Stimulated activated naive CD8-positive, alpha-beta T cell treated with anti-CD3 and anti-CD28 coated beads, Interleukin-15, Interleukin-2, amounts not matched to agents 100 ng/mL and 50 ng/mL, for 24 hours (primary cell): ENCODE data around the gene ARHGEF17.

Experiments
- H3K27ac Mint-ChIP-seq: one replicate; pipeline ENCODE4 v1.8.0; 2021; ENCODE audit warnings: mild to moderate bottlenecking, mixed read lengths
- H3K27me3 Mint-ChIP-seq: one replicate; pipeline ENCODE4 v1.8.0; 2021; ENCODE audit warnings: mixed read lengths
- H3K36me3 Mint-ChIP-seq: one replicate; pipeline ENCODE4 v1.8.0; 2021; ENCODE audit warnings: low read depth, mixed read lengths
- H3K4me1 Mint-ChIP-seq: one replicate; pipeline ENCODE4 v1.8.0; 2021; ENCODE audit warnings: low read depth, mixed read lengths
- H3K4me3 Mint-ChIP-seq: one replicate; pipeline ENCODE4 v1.8.0; 2021; ENCODE audit warnings: mild to moderate bottlenecking, mixed read lengths
- H3K9me3 Mint-ChIP-seq: one replicate; pipeline ENCODE4 v1.8.0; 2021; ENCODE audit warnings: mixed read lengths

Gene ARHGEF17

GRCh38 chr11:73375830-73376159 is 67.7 kb downstream of the ARHGEF17 start:
- Mint-ChIP-seq H3K27ac (peak overlapping the region; percentile 72), H3K4me3 (peak overlapping the region; percentile 100), H3K27me3 (no peaks in the 10 kb centered on the region), H3K36me3 (peaks cover 18% of the 10 kb centered on the region), H3K9me3 (no peaks in the 10 kb centered on the region), H3K4me1 (peaks cover 54% of the 10 kb centered on the region)

GRCh38 chr11:73376160-73376802 is 68.2 kb downstream of the ARHGEF17 start, which contains the start of gene RELT:
TSS of gene RELT (plus strand) at chr11:73376399. CDS start at chr11:73389137, 12,738 bp downstream.
- H3K4me1 Mint-ChIP-seq: peaks cover 59% of the 10 kb centered on the region

GRCh38 chr11:73376803-73377629 is 68.9 kb downstream of the ARHGEF17 start:
- no peaks in the 10 kb centered on the region for H3K9me3 Mint-ChIP-seq
- peak overlapping the region; percentile 99 for H3K27ac Mint-ChIP-seq
- H3K36me3 Mint-ChIP-seq: peaks cover 18% of the 10 kb centered on the region
- no peaks in the 10 kb centered on the region for H3K27me3 Mint-ChIP-seq
- H3K4me1 Mint-ChIP-seq: peaks cover 59% of the 10 kb centered on the region
- H3K4me3 Mint-ChIP-seq: peak overlapping the region; percentile 100

More at GRCh38 chr11:73376160-73376802, 68.2 kb downstream of the ARHGEF17 start, which contains the start of gene RELT:
- peak within 1 kb of the TSS; percentile 100 for H3K4me3 Mint-ChIP-seq
- no peaks in the 10 kb centered on the region for H3K27me3 Mint-ChIP-seq
- peaks cover 18% of the 10 kb centered on the region for H3K36me3 Mint-ChIP-seq
- H3K9me3 Mint-ChIP-seq: no peaks in the 10 kb centered on the region
- peak within 1 kb of the TSS; percentile 99 for H3K27ac Mint-ChIP-seq

GRCh38 chr11:73379189-73379880 is 71.3 kb downstream of the ARHGEF17 start:
- Mint-ChIP-seq H3K36me3 (peaks cover 18% of the 10 kb centered on the region), H3K27me3 (no peaks in the 10 kb centered on the region), H3K27ac (peak overlapping the region; percentile 67), H3K4me3 (peak overlapping the region; percentile 28), H3K9me3 (no peaks in the 10 kb centered on the region), H3K4me1 (peaks cover 78% of the 10 kb centered on the region)

GRCh38 chr11:73380331-73380730 is 72.3 kb downstream of the ARHGEF17 start:
- H3K27me3 Mint-ChIP-seq: no peaks in the 10 kb centered on the region
- peaks cover 18% of the 10 kb centered on the region for H3K36me3 Mint-ChIP-seq
- H3K4me1 Mint-ChIP-seq: peaks cover 85% of the 10 kb centered on the region
- no peaks in the 10 kb centered on the region for H3K9me3 Mint-ChIP-seq
- no peak overlapping the region for H3K27ac Mint-ChIP-seq
- no peak overlapping the region for H3K4me3 Mint-ChIP-seq

GRCh38 chr11:73380897-73381410 is 72.9 kb downstream of the ARHGEF17 start:
- no peaks in the 10 kb centered on the region for H3K27me3 Mint-ChIP-seq
- peaks cover 18% of the 10 kb centered on the region for H3K36me3 Mint-ChIP-seq

GRCh38 chr11:73381589-73381988 is 73.5 kb downstream of the ARHGEF17 start:
- H3K27me3 Mint-ChIP-seq: no peaks in the 10 kb centered on the region

More at GRCh38 chr11:73380897-73381410, 72.9 kb downstream of the ARHGEF17 start:
- Mint-ChIP-seq H3K27ac (no peak overlapping the region), H3K4me1 (peaks cover 85% of the 10 kb centered on the region), H3K4me3 (no peak overlapping the region), H3K9me3 (no peaks in the 10 kb centered on the region)

GRCh38 chr11:73382183-73382582 is 74.1 kb downstream of the ARHGEF17 start:
- H3K4me1 Mint-ChIP-seq: peaks cover 93% of the 10 kb centered on the region
- H3K9me3 Mint-ChIP-seq: no peaks in the 10 kb centered on the region
- H3K27ac Mint-ChIP-seq: peak overlapping the region; percentile 33
- H3K4me3 Mint-ChIP-seq: peak overlapping the region; percentile 10
- H3K27me3 Mint-ChIP-seq: no peaks in the 10 kb centered on the region
- peaks cover 15% of the 10 kb centered on the region for H3K36me3 Mint-ChIP-seq

More at GRCh38 chr11:73381589-73381988, 73.5 kb downstream of the ARHGEF17 start:
- no peak overlapping the region for H3K27ac Mint-ChIP-seq
- H3K9me3 Mint-ChIP-seq: no peaks in the 10 kb centered on the region
- H3K4me1 Mint-ChIP-seq: peaks cover 91% of the 10 kb centered on the region
- peaks cover 18% of the 10 kb centered on the region for H3K36me3 Mint-ChIP-seq
- H3K4me3 Mint-ChIP-seq: no peak overlapping the region

- Mint-ChIP-seq H3K27me3 (no peaks in the 10 kb centered on the region), H3K9me3 (no peaks in the 10 kb centered on the region), H3K4me3 (no peak overlapping the region), H3K36me3 (peaks cover 12% of the 10 kb centered on the region), H3K27ac (no peak overlapping the region), H3K4me1 (peaks cover 95% of the 10 kb centered on the region)
Measured at GRCh38 chr11:73382747-73383146, 74.7 kb downstream of the ARHGEF17 start.

- H3K4me1 Mint-ChIP-seq: peaks cover 95% of the 10 kb centered on the region
- no peak overlapping the region for H3K4me3 Mint-ChIP-seq
- H3K27me3 Mint-ChIP-seq: no peaks in the 10 kb centered on the region
- peaks cover 6% of the 10 kb centered on the region for H3K36me3 Mint-ChIP-seq
- peak overlapping the region; percentile 71 for H3K27ac Mint-ChIP-seq
- H3K9me3 Mint-ChIP-seq: no peaks in the 10 kb centered on the region
Measured at GRCh38 chr11:73383249-73384124, 75.4 kb downstream of the ARHGEF17 start.

GRCh38 chr11:73384125-73384441 is 76.0 kb downstream of the ARHGEF17 start:
- Mint-ChIP-seq H3K4me1 (peaks cover 89% of the 10 kb centered on the region), H3K27me3 (no peaks in the 10 kb centered on the region), H3K4me3 (no peak overlapping the region), H3K9me3 (no peaks in the 10 kb centered on the region), H3K36me3 (peaks cover 6% of the 10 kb centered on the region), H3K27ac (no peak overlapping the region)

- peak overlapping the region; percentile 48 for H3K4me3 Mint-ChIP-seq
- peak overlapping the region; percentile 83 for H3K27ac Mint-ChIP-seq
- no peaks in the 10 kb centered on the region for H3K9me3 Mint-ChIP-seq
- H3K27me3 Mint-ChIP-seq: no peaks in the 10 kb centered on the region
- H3K36me3 Mint-ChIP-seq: peaks cover 6% of the 10 kb centered on the region
- H3K4me1 Mint-ChIP-seq: peaks cover 87% of the 10 kb centered on the region
Measured at GRCh38 chr11:73384531-73384871, 76.4 kb downstream of the ARHGEF17 start.

GRCh38 chr11:73384872-73385689 is 77.0 kb downstream of the ARHGEF17 start:
- peaks cover 82% of the 10 kb centered on the region for H3K4me1 Mint-ChIP-seq
- peak overlapping the region; percentile 48 for H3K4me3 Mint-ChIP-seq
- H3K9me3 Mint-ChIP-seq: no peaks in the 10 kb centered on the region

More at GRCh38 chr11:73384872-73385689, 77.0 kb downstream of the ARHGEF17 start:
- Mint-ChIP-seq H3K27me3 (no peaks in the 10 kb centered on the region), H3K36me3 (peaks cover 5% of the 10 kb centered on the region), H3K27ac (peak overlapping the region; percentile 83)
